ENCODE measurements around the gene PPP2R5C.

The PPP2R5C gene

DNA sequence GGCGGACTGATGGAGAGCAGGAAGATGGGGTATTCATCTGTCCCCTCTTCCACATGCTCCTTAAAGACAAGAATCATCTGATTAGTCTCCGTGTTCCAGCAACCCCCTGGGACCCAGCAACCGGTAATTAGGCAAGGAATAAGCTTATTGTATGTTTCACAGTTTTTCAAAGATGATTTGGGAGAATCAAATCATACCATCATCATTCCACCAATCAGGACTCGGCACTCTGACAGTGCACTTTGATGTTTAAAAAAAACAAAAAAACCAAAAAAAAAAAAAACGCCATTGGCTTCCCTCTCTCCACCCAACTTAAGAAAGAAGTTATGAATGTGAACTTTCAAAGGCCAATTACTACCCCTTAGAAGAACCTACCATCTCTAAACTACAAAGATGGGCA lies 201.5 kb downstream of the PPP2R5C start:
- POLR2A ChIA-PET = no interaction called here
- no peak for DNase-seq (ENCODE audit: extremely low spot score)
- TF ChIP-seq CTCF (IDR thresholded peaks at IDR 0.05; ENCODE audit: control extremely low read depth, extremely low read depth, low read depth, missing control alignments) = no peak
- CTCF ChIA-PET = interaction anchor here (0.6 to 4.0 kb wide), 7 partner anchors 9 to 351 kb away, joined by 3 to 16 read pairs (median 4); no protein-coding TSS in a partner anchor

- POLR2A ChIA-PET = no interaction called here
- no peak for DNase-seq (ENCODE audit: extremely low spot score)
- no peak for TF ChIP-seq CTCF (IDR thresholded peaks at IDR 0.05; ENCODE audit: control extremely low read depth, extremely low read depth, low read depth, missing control alignments)
- CTCF ChIA-PET = interaction anchor here (0.6 to 4.0 kb wide), 5 partner anchors 10 to 192 kb away, joined by 3 to 16 read pairs (median 4); no protein-coding TSS in a partner anchor
Measured at GRCh38 chr14:101963656-101964296, 202.3 kb downstream of the PPP2R5C start.

DNA sequence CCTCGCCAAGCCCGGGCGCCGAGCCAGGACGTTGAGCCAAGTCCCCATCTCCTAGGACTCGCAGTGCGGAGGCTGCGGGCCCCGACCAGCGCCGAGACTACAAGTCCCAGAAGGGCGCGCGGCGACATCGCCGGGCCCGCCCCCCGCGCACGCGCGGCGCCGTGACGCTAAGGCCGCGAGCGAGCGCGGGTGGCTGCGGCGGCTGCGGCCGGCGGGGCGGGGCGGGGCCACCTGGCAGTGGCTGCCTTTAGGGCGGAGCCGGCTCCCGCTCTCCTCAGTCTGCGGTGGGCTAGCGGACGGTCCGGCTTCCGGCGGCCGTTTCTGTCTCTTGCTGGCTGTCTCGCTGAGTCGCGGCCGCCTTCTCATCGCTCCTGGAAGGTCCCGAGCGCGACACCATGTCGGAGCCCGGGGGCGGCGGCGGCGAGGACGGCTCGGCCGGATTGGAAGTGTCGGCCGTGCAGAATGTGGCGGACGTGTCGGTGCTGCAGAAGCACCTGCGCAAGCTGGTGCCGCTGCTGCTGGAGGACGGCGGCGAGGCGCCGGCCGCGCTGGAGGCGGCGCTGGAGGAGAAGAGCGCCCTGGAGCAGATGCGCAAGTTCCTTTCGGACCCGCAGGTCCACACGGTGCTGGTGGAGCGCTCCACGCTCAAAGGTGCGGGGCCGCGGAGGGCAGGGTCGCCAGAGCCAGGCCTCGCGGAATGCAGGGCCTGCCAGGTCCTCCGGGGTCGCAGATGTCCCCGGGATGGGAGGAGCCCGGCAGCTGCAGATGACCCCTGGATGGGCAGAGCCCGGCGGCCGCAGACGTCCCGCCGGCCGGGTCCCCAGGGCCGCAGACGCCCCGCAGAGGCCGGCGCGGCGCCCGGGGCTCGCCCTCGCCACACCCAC lies 203.0 kb downstream of the PPP2R5C start, which contains the start of gene DYNC1H1:
DYNC1H1 (plus strand) TSS at position 277 of the 884 bp plus-strand sequence; CDS start at position 396, 119 bp downstream.
- CTCF ChIA-PET = interaction anchor here (1.0 to 2.1 kb wide), 5 partner anchors 10 to 193 kb away, joined by 3 to 13 read pairs (median 5); no protein-coding TSS in a partner anchor
- POLR2A ChIA-PET = interaction anchor here (0.6 kb wide), 2 partner anchors 28 to 351 kb away, joined by 3 read pairs; no protein-coding TSS in a partner anchor

GRCh38 chr14:101965181-101965544 lies 203.7 kb downstream of the PPP2R5C start:
- ChIA-PET POLR2A (interaction anchor here (0.5 to 0.7 kb wide), 6 partner anchors 27 to 1799 kb away, joined by 3 to 5 read pairs (median 3); no protein-coding TSS in a partner anchor), CTCF (interaction anchor here (1.1 to 2.1 kb wide), 5 partner anchors 10 to 194 kb away, joined by 3 to 13 read pairs (median 5); no protein-coding TSS in a partner anchor)
- no peak for TF ChIP-seq CTCF (IDR thresholded peaks at IDR 0.05; ENCODE audit: control extremely low read depth, extremely low read depth, low read depth, missing control alignments)
- DNase-seq (ENCODE audit: extremely low spot score) = peak; percentile 71

More for the DNA sequence above, 203.0 kb downstream of the PPP2R5C start, which contains the start of gene DYNC1H1:
- no peak for TF ChIP-seq CTCF (IDR thresholded peaks at IDR 0.05; ENCODE audit: control extremely low read depth, extremely low read depth, low read depth, missing control alignments)
- peak; percentile 93 for DNase-seq (ENCODE audit: extremely low spot score)

- TF ChIP-seq CTCF (IDR thresholded peaks at IDR 0.05; ENCODE audit: control extremely low read depth, extremely low read depth, low read depth, missing control alignments) = no peak
- DNase-seq (ENCODE audit: extremely low spot score) = no peak
- ChIA-PET CTCF (interaction anchor here (1.0 to 2.7 kb wide), 9 partner anchors 9 to 195 kb away, joined by 3 to 13 read pairs (median 5); no protein-coding TSS in a partner anchor), POLR2A (interaction anchor here (0.6 to 0.7 kb wide), 5 partner anchors 26 to 1798 kb away, joined by 3 to 5 read pairs (median 3); no protein-coding TSS in a partner anchor)
Measured at GRCh38 chr14:101965770-101966722, 204.5 kb downstream of the PPP2R5C start.

Data from GM10248 (cell line).